DND-41 (cell line): ENCODE measurements around the gene KAT2B.

Experiments used
- ATAC-seq: fragments of 200-7000 bp; cut with Tn5 transposase; 3 replicates; pipeline ENCODE4 v1.9.1; 2021; ENCODE audit warnings: low read depth; ENCODE audit not compliant: insufficient read depth
- DNase-seq: peaks from one replicate; pipeline ENCODE4 v3.0.0-alpha.2; 2020
- H2AFZ ChIP-seq: 2 replicates; pipeline ENCODE4 v1.6.0; 2012; ENCODE audit warnings: low read depth, low read length
- H3K27ac ChIP-seq: 2 replicates; pipeline ENCODE4 v1.5.1; 2012; ENCODE audit warnings: low read length, inconsistent platforms
- H3K27me3 ChIP-seq: fragments of 200-600 bp; sonication (generic); 2 replicates; pipeline ENCODE4 v1.6.0; 2012; ENCODE audit warnings: low read length, mild to moderate bottlenecking, inconsistent platforms; ENCODE audit not compliant: insufficient read depth, poor library complexity
- H3K36me3 ChIP-seq: 2 replicates; pipeline ENCODE4 v1.5.1; 2012; ENCODE audit warnings: low read length, inconsistent platforms; ENCODE audit not compliant: insufficient read depth
- H3K4me1 ChIP-seq: 2 replicates; pipeline ENCODE4 v1.5.1; 2012; ENCODE audit warnings: mild to moderate bottlenecking, low read length; ENCODE audit not compliant: insufficient read depth
- H3K4me2 ChIP-seq: 2 replicates; pipeline ENCODE4 v1.6.0; 2012; ENCODE audit warnings: mild to moderate bottlenecking, moderate library complexity, low read length, inconsistent platforms; ENCODE audit not compliant: insufficient read depth
- H3K4me3 ChIP-seq, 2 experiments: fragments of 200-600 bp in 1 of 2; shearing (Covaris generic) in 1 of 2; 2 replicates each; pipeline ENCODE4 v1.5.1; 2012 to 2016; ENCODE audit warnings: inconsistent platforms in 2 of 2, low read length in 2 of 2, mild to moderate bottlenecking in 2 of 2, low read depth in 1 of 2, moderate library complexity in 1 of 2
- H3K79me2 ChIP-seq: 2 replicates; pipeline ENCODE4 v1.6.0; 2012; ENCODE audit warnings: low read length, inconsistent platforms; ENCODE audit not compliant: insufficient read depth
- H3K9ac ChIP-seq: 2 replicates; pipeline ENCODE4 v1.6.0; 2012; ENCODE audit warnings: low read depth, mild to moderate bottlenecking, inconsistent platforms, low read length, moderate library complexity
- H3K9me3 ChIP-seq: 2 replicates; pipeline ENCODE4 v1.5.1; 2012; ENCODE audit warnings: low read length, moderate library complexity, mild to moderate bottlenecking, inconsistent platforms; ENCODE audit not compliant: insufficient read depth, severe bottlenecking
- H4K20me1 ChIP-seq: 2 replicates; pipeline ENCODE4 v1.6.0; 2012; ENCODE audit warnings: low read length; ENCODE audit not compliant: insufficient read depth
- CTCF ChIP-seq: IDR thresholded peaks from 2 replicates; pipeline ENCODE4 v1.5.1; 2012; ENCODE audit warnings: borderline replicate concordance, low read length, moderate library complexity, mild to moderate bottlenecking; ENCODE audit not compliant: poor library complexity, severe bottlenecking; ENCODE audit errors: extremely low read depth
- EZH2 ChIP-seq: IDR thresholded peaks from 3 replicates; pipeline ENCODE4 v1.6.1; 2012; ENCODE audit warnings: borderline replicate concordance, low read depth, mild to moderate bottlenecking, moderate library complexity, low read length, inconsistent platforms; ENCODE audit not compliant: severe bottlenecking

KAT2B gene

GRCh38 chr3:20101041-20101440 is 60.8 kb downstream of the KAT2B start:
- TF ChIP-seq CTCF = no peak
- no peaks in the 10 kb centered on the region for H3K36me3 ChIP-seq
- no peak overlapping the region for H3K4me3 ChIP-seq
- H3K4me1 ChIP-seq = peaks cover 55% of the 10 kb centered on the region
- no peaks in the 10 kb centered on the region for H3K9me3 ChIP-seq
- H3K9ac ChIP-seq = no peak overlapping the region
- DNase-seq = no peak
- H2AFZ ChIP-seq = no peak overlapping the region
- no peak overlapping the region for H3K27ac ChIP-seq
- H3K27me3 ChIP-seq = no peaks in the 10 kb centered on the region
- no peak for ATAC-seq
- H4K20me1 ChIP-seq = peaks cover 8% of the 10 kb centered on the region; the same call in 1 of the 2 replicates
- no peaks in the 10 kb centered on the region for H3K79me2 ChIP-seq
- no peak overlapping the region for H3K4me2 ChIP-seq

GRCh38 chr3:20103731-20104130 is 63.5 kb downstream of the KAT2B start:
- Histone ChIP-seq H3K4me1 (peaks cover 53% of the 10 kb centered on the region), H3K4me2 (peak overlapping the region; percentile 67), H3K4me3 (peak overlapping the region in 1 of 2 experiments; percentile 37; a peak in 1 of 4 replicates), H3K9ac (no peak overlapping the region), H2AFZ (no peak overlapping the region), H4K20me1 (peaks cover 10% of the 10 kb centered on the region; the same call in 1 of the 2 replicates), H3K27me3 (no peaks in the 10 kb centered on the region), H3K27ac (peak overlapping the region; percentile 40; the same call in 1 of the 2 replicates), H3K36me3 (no peaks in the 10 kb centered on the region), H3K9me3 (no peaks in the 10 kb centered on the region), H3K79me2 (no peaks in the 10 kb centered on the region)
- TF ChIP-seq EZH2 = no peak
- TF ChIP-seq CTCF = no peak
- DNase-seq (no peak), ATAC-seq (peak; percentile 4; the same call in 2 of the 3 replicates)

- Histone ChIP-seq H3K4me3 (peak overlapping the region in 1 of 2 experiments; percentile 37; a peak in 1 of 4 replicates), H3K27me3 (no peaks in the 10 kb centered on the region), H3K36me3 (no peaks in the 10 kb centered on the region), H3K79me2 (no peaks in the 10 kb centered on the region), H3K4me1 (peaks cover 48% of the 10 kb centered on the region), H4K20me1 (peaks cover 13% of the 10 kb centered on the region; the same call in 1 of the 2 replicates), H2AFZ (no peak overlapping the region), H3K27ac (peak overlapping the region; percentile 40; the same call in 1 of the 2 replicates), H3K9ac (no peak overlapping the region), H3K4me2 (peak overlapping the region; percentile 67), H3K9me3 (no peaks in the 10 kb centered on the region)
- TF ChIP-seq EZH2 = no peak
- TF ChIP-seq CTCF = no peak
- DNase-seq (peak; percentile 77), ATAC-seq (peak; percentile 96)
These were observed 64.0 kb downstream of the KAT2B start for GRCh38 chr3:20104167-20104661.
